Measurements from ENCODE around the gene ADAM21.
"Not testable (repeated sequence)": the region's sequence is repeated elsewhere in the genome, so short reads cannot be mapped to it uniquely, and the experiment has no call there.

The ADAM21 gene

DNA sequence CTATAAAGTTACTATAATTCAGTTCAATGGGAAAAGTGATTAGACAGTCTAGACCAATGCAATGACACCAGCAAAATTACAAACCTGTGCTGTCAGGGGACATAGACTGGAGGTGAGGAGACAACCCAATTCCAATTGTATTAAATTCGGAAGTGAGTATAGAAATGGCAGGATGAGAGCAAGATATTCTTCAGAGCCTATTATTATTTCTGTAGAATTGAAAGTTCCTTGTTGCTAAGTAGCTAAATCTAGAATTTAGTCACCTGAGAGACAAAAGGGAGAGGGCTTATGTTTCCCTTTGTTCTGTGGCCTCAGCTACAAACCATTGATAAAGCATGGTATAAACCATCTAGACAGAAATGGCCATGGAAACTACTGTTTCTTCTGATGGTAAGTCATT, at the start of gene ADAM21:
ADAM21 (plus strand) TSS at position 301 of the 400 bp plus-strand sequence. CDS start 5,326 bp downstream, outside the sequence.
- no peak for DNase-seq (ENCODE audit: low read depth)
- H3K4me3 ChIP-seq (ENCODE audit: control insufficient read depth, low read depth, low read length) = no peak within 1 kb of the TSS
- TF ChIP-seq, protein P1, sequence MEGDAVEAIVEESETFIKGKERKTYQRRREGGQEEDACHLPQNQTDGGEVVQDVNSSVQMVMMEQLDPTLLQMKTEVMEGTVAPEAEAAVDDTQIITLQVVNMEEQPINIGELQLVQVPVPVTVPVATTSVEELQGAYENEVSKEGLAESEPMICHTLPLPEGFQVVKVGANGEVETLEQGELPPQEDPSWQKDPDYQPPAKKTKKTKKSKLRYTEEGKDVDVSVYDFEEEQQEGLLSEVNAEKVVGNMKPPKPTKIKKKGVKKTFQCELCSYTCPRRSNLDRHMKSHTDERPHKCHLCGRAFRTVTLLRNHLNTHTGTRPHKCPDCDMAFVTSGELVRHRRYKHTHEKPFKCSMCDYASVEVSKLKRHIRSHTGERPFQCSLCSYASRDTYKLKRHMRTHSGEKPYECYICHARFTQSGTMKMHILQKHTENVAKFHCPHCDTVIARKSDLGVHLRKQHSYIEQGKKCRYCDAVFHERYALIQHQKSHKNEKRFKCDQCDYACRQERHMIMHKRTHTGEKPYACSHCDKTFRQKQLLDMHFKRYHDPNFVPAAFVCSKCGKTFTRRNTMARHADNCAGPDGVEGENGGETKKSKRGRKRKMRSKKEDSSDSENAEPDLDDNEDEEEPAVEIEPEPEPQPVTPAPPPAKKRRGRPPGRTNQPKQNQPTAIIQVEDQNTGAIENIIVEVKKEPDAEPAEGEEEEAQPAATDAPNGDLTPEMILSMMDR (conservative IDR thresholded peaks at IDR 0.05; ENCODE audit: control insufficient read depth, insufficient read depth, low read depth, low read length) = no peak

DNA sequence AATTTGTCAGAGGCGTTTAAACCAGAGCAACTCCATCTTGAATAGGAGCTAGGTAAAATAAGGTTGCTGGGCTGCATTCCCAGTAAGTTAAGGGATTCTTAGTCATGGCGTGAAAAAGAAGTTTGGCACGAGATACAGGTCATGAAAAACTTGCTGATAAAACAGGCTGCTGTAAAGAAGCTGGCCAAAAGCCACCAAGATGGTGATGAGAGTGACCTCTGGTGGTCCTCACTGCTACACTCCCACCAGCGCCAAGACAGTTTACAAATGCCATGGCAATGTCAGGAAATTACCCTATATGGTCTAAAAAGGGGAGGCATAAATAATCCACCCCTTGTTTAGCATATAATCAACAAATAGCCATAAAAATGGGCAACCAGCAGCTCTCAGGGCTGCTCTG, 48.6 kb upstream of the ADAM21 start:
- peak; percentile 46 for DNase-seq (ENCODE audit: low read depth)
- H3K4me3 ChIP-seq (ENCODE audit: control insufficient read depth, low read depth, low read length) = not testable (repeated sequence)

DNA sequence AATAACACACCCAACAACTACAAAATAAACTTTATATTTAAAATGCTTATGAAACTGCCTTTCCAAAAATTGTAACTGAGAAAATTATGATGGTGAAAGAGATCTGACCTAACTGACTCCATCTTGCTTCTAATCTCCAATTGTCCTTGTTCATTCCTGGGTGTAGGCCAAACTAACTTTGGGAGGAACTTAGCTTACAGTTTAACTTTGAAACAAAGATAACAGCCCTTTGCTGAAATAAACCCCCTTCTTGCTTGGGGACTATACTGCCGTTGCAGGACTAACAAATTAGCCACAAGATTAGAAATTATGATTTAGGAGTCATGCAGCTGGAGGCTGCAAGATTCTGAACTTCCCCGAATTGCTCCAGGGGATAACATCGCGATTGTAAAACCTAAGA, 45.8 kb upstream of the ADAM21 start:
- not testable (repeated sequence) for H3K4me3 ChIP-seq (ENCODE audit: control insufficient read depth, low read depth, low read length)

DNA sequence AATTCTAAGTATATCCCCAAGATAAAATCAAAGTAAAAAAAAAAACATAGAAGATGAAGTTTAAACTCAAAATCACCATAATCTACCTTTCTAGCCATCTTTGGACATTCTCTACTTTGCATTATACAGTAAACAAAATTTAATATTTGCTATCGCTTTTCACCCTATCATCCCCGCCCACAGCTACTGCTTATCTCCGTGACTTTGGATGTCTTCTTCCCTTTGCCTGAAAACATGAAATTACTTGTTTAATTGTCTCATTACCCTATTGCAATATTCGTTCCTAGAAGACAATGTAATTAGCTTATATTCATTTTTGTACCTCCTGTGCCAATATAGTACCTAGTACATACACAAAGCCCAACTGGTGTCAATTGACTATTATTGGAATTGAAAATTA, 44.4 kb upstream of the ADAM21 start:
- no peak overlapping the region for H3K4me3 ChIP-seq (ENCODE audit: control insufficient read depth, low read depth, low read length)
- TF ChIP-seq, protein P1 (conservative IDR thresholded peaks at IDR 0.05; ENCODE audit: control insufficient read depth, insufficient read depth, low read depth, low read length) = no peak
- DNase-seq (ENCODE audit: low read depth) = no peak

More for the DNA sequence above, 45.8 kb upstream of the ADAM21 start:
- DNase-seq (ENCODE audit: low read depth) = not testable (repeated sequence)

DNA sequence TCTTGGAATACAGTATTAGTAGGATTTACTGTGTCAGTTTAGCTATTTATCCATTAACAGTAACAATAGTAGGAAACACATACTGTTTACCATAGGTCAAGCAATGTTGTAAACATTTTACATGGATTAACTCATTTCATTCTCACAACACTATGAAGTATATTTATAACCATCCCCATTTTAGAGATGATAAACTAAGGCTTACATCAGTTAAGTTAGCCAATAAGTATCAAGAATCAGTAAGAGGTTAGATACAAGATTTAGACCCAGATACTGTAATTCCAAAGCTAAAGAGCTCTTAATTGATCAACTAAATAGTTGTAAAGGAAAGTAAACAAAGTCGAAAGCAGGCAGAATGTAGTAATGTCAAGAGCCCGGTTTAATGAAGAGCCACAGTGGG, 36.2 kb upstream of the ADAM21 start:
- TF ChIP-seq, protein P1 (conservative IDR thresholded peaks at IDR 0.05; ENCODE audit: control insufficient read depth, insufficient read depth, low read depth, low read length) = no peak
- no peak for DNase-seq (ENCODE audit: low read depth)
- peak overlapping the region; percentile 11 for H3K4me3 ChIP-seq (ENCODE audit: control insufficient read depth, low read depth, low read length)

DNA sequence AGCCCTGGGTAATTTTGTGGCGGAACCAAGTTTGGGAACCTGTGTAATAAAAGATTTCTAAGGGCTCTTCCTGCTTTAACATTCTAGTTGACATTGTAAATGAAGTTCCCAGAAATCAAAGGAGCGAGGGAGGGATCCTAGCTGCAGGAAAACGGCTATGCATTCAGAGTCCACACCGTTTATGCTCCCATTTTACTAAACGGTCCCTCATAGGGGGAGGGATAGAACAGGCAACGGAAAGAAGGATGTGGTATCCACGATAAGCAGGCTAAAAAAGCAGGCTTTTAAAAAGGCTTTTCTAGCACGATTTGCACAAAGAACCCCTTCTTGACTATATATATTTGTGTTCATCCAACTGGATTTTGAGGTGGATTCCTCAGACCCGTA, 35.6 kb upstream of the ADAM21 start:
- DNase-seq (ENCODE audit: low read depth) = peak; percentile 19

DNA sequence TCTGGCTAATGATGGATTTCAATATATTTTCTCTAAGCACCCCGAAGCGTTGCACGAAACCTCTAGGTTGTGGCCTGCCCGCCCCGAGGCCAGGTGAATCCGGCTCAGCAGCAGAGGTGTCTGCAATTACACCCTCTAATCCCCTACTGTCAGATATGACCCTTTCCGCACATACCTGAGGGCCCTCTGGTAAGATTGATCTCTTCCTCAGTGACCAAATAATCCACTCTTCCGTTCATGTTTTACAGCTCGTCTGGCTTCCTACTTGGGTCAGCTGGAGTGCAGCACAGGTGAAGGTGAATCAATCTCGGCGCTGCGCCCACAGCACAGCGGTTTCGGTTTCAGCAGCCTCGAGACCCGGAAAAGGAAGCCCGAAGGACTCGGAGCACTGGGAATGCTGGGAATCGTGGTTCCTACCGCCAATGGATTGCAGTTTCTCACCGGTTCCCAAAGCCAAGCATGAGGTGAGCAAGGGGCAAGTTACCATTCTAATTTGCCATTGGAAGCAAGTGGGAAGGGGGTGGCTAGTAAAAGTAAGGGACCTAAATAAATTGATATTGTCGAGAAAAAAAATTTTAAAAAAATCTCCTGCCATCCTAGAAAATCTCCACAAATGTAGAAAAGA, 35.1 kb upstream of the ADAM21 start, which contains the start of gene SYNJ2BP:
SYNJ2BP (minus strand) TSS at position 366 of the 625 bp plus-strand sequence; CDS start at position 239, 127 bp downstream.
- TF ChIP-seq, protein P1 (conservative IDR thresholded peaks at IDR 0.05; ENCODE audit: control insufficient read depth, insufficient read depth, low read depth, low read length) = no peak
- peak within 1 kb of the TSS; percentile 85 for H3K4me3 ChIP-seq (ENCODE audit: control insufficient read depth, low read depth, low read length)
- peak; percentile 70 for DNase-seq (ENCODE audit: low read depth)

More for the DNA sequence above, 35.6 kb upstream of the ADAM21 start:
- H3K4me3 ChIP-seq (ENCODE audit: control insufficient read depth, low read depth, low read length) = peak overlapping the region; percentile 85
- TF ChIP-seq, protein P1 (conservative IDR thresholded peaks at IDR 0.05; ENCODE audit: control insufficient read depth, insufficient read depth, low read depth, low read length) = no peak

DNA sequence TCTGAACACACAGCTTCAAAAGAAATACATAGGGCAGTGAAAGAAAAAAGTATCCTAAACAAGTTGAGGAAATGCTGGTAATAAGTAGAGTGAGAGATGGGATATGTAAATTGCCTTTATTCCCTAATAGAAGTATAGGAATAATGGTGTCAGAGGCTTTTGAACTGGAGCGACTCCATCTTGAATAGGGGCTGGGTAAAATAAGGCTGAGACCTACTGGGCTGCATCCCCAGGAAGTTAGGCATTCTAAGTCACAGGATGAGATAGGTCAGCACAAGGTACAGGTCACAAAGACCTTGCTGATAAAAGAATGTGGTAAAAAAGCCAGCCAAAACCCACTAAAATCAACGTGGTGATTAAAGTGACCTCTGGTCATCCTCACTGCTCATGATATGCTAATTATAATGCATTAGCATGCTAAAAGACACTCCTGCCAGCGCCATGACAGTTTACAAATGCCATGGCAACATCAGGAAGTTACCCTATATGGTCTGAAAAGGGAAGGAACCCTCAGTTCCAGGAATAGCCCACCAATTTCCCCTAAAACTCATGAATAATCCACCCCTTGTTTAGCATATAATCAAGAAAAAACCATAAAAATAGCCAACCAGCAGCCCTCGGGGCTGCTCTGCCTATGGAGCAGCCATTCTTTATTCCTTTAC, 32.6 kb upstream of the ADAM21 start:
- DNase-seq (ENCODE audit: low read depth); H3K4me3 ChIP-seq (ENCODE audit: control insufficient read depth, low read depth, low read length): not testable (repeated sequence)

All from fibroblast of mammary gland (primary cell).